HG03060 (cell line): Measurements from ENCODE around the gene LSM2.
"Not testable (repeated sequence)": the region's sequence is repeated elsewhere in the genome, so short reads cannot be mapped to it uniquely, and the experiment has no call there.

Experiments used
- ATAC-seq: cut with Tn5 transposase; IDR thresholded peaks from one replicate; pipeline ENCODE4 v1.9.1; 2021; ENCODE audit warnings: low read depth, moderate number of reproducible peaks; ENCODE audit not compliant: unreplicated experiment

The LSM2 gene

GRCh38 chr6:31827286-31828079 is 20.7 kb upstream of the LSM2 start, which contains the start of gene HSPA1B:
HSPA1B (plus strand) TSS chr6:31827738; CDS start chr6:31827951, 213 bp downstream.
- ATAC-seq: peak; percentile 51

GRCh38 chr6:31826793-31827285 is 20.1 kb upstream of the LSM2 start:
- no peak for ATAC-seq

GRCh38 chr6:31825553-31825952 is 18.8 kb upstream of the LSM2 start:
- ATAC-seq: no peak

- ATAC-seq: not testable (repeated sequence)
Measured at GRCh38 chr6:31823592-31824196, 16.9 kb upstream of the LSM2 start.

GRCh38 chr6:31822036-31822821 is 15.5 kb upstream of the LSM2 start:
- no peak for ATAC-seq

- no peak for ATAC-seq
Measured at GRCh38 chr6:31821301-31822035, 14.7 kb upstream of the LSM2 start.

GRCh38 chr6:31820399-31820798 is 13.6 kb upstream of the LSM2 start:
- ATAC-seq: not testable (repeated sequence)

- no peak for ATAC-seq
Measured at GRCh38 chr6:31819871-31820299, 13.1 kb upstream of the LSM2 start.

GRCh38 chr6:31817929-31818511 is 11.3 kb upstream of the LSM2 start:
- not testable (repeated sequence) for ATAC-seq

GRCh38 chr6:31817133-31817928 is 10.6 kb upstream of the LSM2 start:
- ATAC-seq: not testable (repeated sequence)

GRCh38 chr6:31815025-31815838 is 8.5 kb upstream of the LSM2 start, which contains the start of the genes HSPA1A and HSPA1L:
HSPA1A (plus strand) TSS chr6:31815543; CDS start chr6:31815757, 214 bp downstream.
HSPA1L (minus strand) TSS chr6:31815283; CDS start chr6:31811972, 3,311 bp downstream.
- no peak for ATAC-seq

GRCh38 chr6:31814677-31815024 is 7.9 kb upstream of the LSM2 start:
- no peak for ATAC-seq

GRCh38 chr6:31813465-31813849 is 6.7 kb upstream of the LSM2 start:
- no peak for ATAC-seq

- no peak for ATAC-seq
Measured at GRCh38 chr6:31811645-31812044, 4.9 kb upstream of the LSM2 start.

GRCh38 chr6:31808599-31808998 is 1.8 kb upstream of the LSM2 start:
- ATAC-seq: not testable (repeated sequence)

- no peak for ATAC-seq
Measured at GRCh38 chr6:31805939-31806469, 762 bp downstream of the LSM2 start.

GRCh38 chr6:31801031-31801927 is 5.5 kb downstream of the LSM2 start:
- ATAC-seq: not testable (repeated sequence)
